Activated naive CD4-positive, alpha-beta T cell treated with anti-CD3 and anti-CD28 coated beads, Interleukin-2, amount 10 ng/mL, durations not matched to agents 7 days and 5 days (primary cell): Measurements from ENCODE around the gene TAF4B.

ENCODE experiments used
- CTCF ChIA-PET: fragments of 350-600 bp; sonication (Branson Sonifier 250); formaldehyde crosslinking; loops from one replicate; lab custom pipeline; 2021; ENCODE audit warnings: antibody characterized with exemption; lab: Charles Lee
- DNase-seq: peaks from one replicate; pipeline ENCODE4 v3.0.0-alpha.2; 2020
- H3K27ac Mint-ChIP-seq: one replicate; pipeline ENCODE4 v1.8.0; 2021; ENCODE audit warnings: mild to moderate bottlenecking, moderate library complexity, mixed read lengths
- H3K27me3 Mint-ChIP-seq: one replicate; pipeline ENCODE4 v1.8.0; 2021; ENCODE audit warnings: mild to moderate bottlenecking, mixed read lengths
- H3K36me3 Mint-ChIP-seq: one replicate; pipeline ENCODE4 v1.8.0; 2021; ENCODE audit warnings: mixed read lengths
- H3K4me1 Mint-ChIP-seq: one replicate; pipeline ENCODE4 v1.8.0; 2021; ENCODE audit warnings: mixed read lengths
- H3K4me3 Mint-ChIP-seq: one replicate; pipeline ENCODE4 v1.8.0; 2021; ENCODE audit warnings: mild to moderate bottlenecking, moderate library complexity, mixed read lengths
- H3K9me3 Mint-ChIP-seq: one replicate; pipeline ENCODE4 v1.8.0; 2021; ENCODE audit warnings: mixed read lengths

TAF4B gene

GRCh38 chr18:26394047-26394654 is 167.9 kb downstream of the TAF4B start:
- Mint-ChIP-seq H3K36me3 (peaks cover 9% of the 10 kb centered on the region), H3K4me1 (no peaks in the 10 kb centered on the region), H3K4me3 (no peak overlapping the region), H3K27ac (no peak overlapping the region), H3K9me3 (no peaks in the 10 kb centered on the region), H3K27me3 (no peaks in the 10 kb centered on the region)
- CTCF ChIA-PET, result no interaction called here
- no peak for DNase-seq

GRCh38 chr18:26397019-26397418 is 170.8 kb downstream of the TAF4B start:
- no peak for DNase-seq
- CTCF ChIA-PET, result no interaction called here
- Mint-ChIP-seq H3K9me3 (no peaks in the 10 kb centered on the region), H3K4me3 (no peak overlapping the region), H3K4me1 (no peaks in the 10 kb centered on the region), H3K36me3 (no peaks in the 10 kb centered on the region), H3K27me3 (no peaks in the 10 kb centered on the region), H3K27ac (no peak overlapping the region)

- CTCF ChIA-PET, result no interaction called here
- Mint-ChIP-seq H3K36me3 (no peaks in the 10 kb centered on the region), H3K4me1 (no peaks in the 10 kb centered on the region), H3K9me3 (no peaks in the 10 kb centered on the region), H3K27me3 (no peaks in the 10 kb centered on the region), H3K27ac (no peak overlapping the region), H3K4me3 (no peak overlapping the region)
- DNase-seq, result no peak
Observed at GRCh38 chr18:26403491-26403890, 177.2 kb downstream of the TAF4B start.

GRCh38 chr18:26405190-26405801 is 179.1 kb downstream of the TAF4B start:
- Mint-ChIP-seq H3K4me3 (no peak overlapping the region), H3K27me3 (no peaks in the 10 kb centered on the region), H3K36me3 (no peaks in the 10 kb centered on the region), H3K9me3 (no peaks in the 10 kb centered on the region), H3K4me1 (no peaks in the 10 kb centered on the region), H3K27ac (no peak overlapping the region)
- no peak for DNase-seq
- CTCF ChIA-PET, result interaction anchor here (1.1 to 1.8 kb wide), 2 partner anchors 21 to 241 kb away, joined by 3 to 5 read pairs; no protein-coding TSS in a partner anchor

- Mint-ChIP-seq H3K36me3 (no peaks in the 10 kb centered on the region), H3K4me1 (no peaks in the 10 kb centered on the region), H3K27ac (no peak overlapping the region), H3K27me3 (no peaks in the 10 kb centered on the region), H3K4me3 (no peak overlapping the region), H3K9me3 (no peaks in the 10 kb centered on the region)
- no peak for DNase-seq
- CTCF ChIA-PET, result interaction anchor here (0.6 kb wide), 1 partner anchor 785 kb away, joined by 3 read pairs; no protein-coding TSS in a partner anchor
Observed at GRCh38 chr18:26406324-26406723, 180.1 kb downstream of the TAF4B start.

GRCh38 chr18:26406854-26407517 is 180.7 kb downstream of the TAF4B start:
- CTCF ChIA-PET, result interaction anchor here (0.6 kb wide), 1 partner anchor 784 kb away, joined by 3 read pairs; no protein-coding TSS in a partner anchor
- no peak overlapping the region for H3K4me3 Mint-ChIP-seq
- H3K27me3 Mint-ChIP-seq, result no peaks in the 10 kb centered on the region
- no peak for DNase-seq
- H3K36me3 Mint-ChIP-seq, result no peaks in the 10 kb centered on the region
- no peaks in the 10 kb centered on the region for H3K4me1 Mint-ChIP-seq
- H3K9me3 Mint-ChIP-seq, result no peaks in the 10 kb centered on the region
- H3K27ac Mint-ChIP-seq, result no peak overlapping the region

GRCh38 chr18:26407736-26408601 is 181.7 kb downstream of the TAF4B start:
- Mint-ChIP-seq H3K4me3 (no peak overlapping the region), H3K4me1 (no peaks in the 10 kb centered on the region), H3K9me3 (no peaks in the 10 kb centered on the region), H3K27ac (no peak overlapping the region), H3K36me3 (no peaks in the 10 kb centered on the region), H3K27me3 (no peaks in the 10 kb centered on the region)
- CTCF ChIA-PET, result no interaction called here
- no peak for DNase-seq

- H3K4me3 Mint-ChIP-seq, result no peak overlapping the region
- no peaks in the 10 kb centered on the region for H3K36me3 Mint-ChIP-seq
- H3K27ac Mint-ChIP-seq, result no peak overlapping the region
- CTCF ChIA-PET, result no interaction called here
- H3K9me3 Mint-ChIP-seq, result no peaks in the 10 kb centered on the region
- H3K27me3 Mint-ChIP-seq, result no peaks in the 10 kb centered on the region
- no peak for DNase-seq
- H3K4me1 Mint-ChIP-seq, result no peaks in the 10 kb centered on the region
Observed at GRCh38 chr18:26409091-26409490, 182.8 kb downstream of the TAF4B start.

- Mint-ChIP-seq H3K4me1 (no peaks in the 10 kb centered on the region), H3K27ac (no peak overlapping the region), H3K27me3 (no peaks in the 10 kb centered on the region), H3K4me3 (no peak overlapping the region), H3K9me3 (no peaks in the 10 kb centered on the region), H3K36me3 (no peaks in the 10 kb centered on the region)
- CTCF ChIA-PET, result no interaction called here
- no peak for DNase-seq
Observed at GRCh38 chr18:26414901-26415440, 188.7 kb downstream of the TAF4B start.

GRCh38 chr18:26415631-26416030 is 189.4 kb downstream of the TAF4B start:
- DNase-seq, result no peak
- H3K4me3 Mint-ChIP-seq, result no peak overlapping the region
- no peaks in the 10 kb centered on the region for H3K9me3 Mint-ChIP-seq
- no peaks in the 10 kb centered on the region for H3K27me3 Mint-ChIP-seq
- H3K27ac Mint-ChIP-seq, result no peak overlapping the region
- H3K36me3 Mint-ChIP-seq, result no peaks in the 10 kb centered on the region
- no peaks in the 10 kb centered on the region for H3K4me1 Mint-ChIP-seq
- CTCF ChIA-PET, result no interaction called here

GRCh38 chr18:26416652-26417150 is 190.5 kb downstream of the TAF4B start:
- Mint-ChIP-seq H3K27ac (no peak overlapping the region), H3K4me1 (no peaks in the 10 kb centered on the region), H3K4me3 (no peak overlapping the region), H3K27me3 (no peaks in the 10 kb centered on the region), H3K9me3 (no peaks in the 10 kb centered on the region), H3K36me3 (no peaks in the 10 kb centered on the region)
- CTCF ChIA-PET, result interaction anchor here (1.3 kb wide), 1 partner anchor 35 kb away, joined by 3 read pairs; no protein-coding TSS in a partner anchor
- DNase-seq, result no peak

- Mint-ChIP-seq H3K27ac (no peak overlapping the region), H3K4me1 (no peaks in the 10 kb centered on the region), H3K36me3 (no peaks in the 10 kb centered on the region), H3K4me3 (no peak overlapping the region), H3K27me3 (no peaks in the 10 kb centered on the region), H3K9me3 (no peaks in the 10 kb centered on the region)
- DNase-seq, result no peak
- CTCF ChIA-PET, result interaction anchor here (1.3 kb wide), 1 partner anchor 35 kb away, joined by 3 read pairs; no protein-coding TSS in a partner anchor
Observed at GRCh38 chr18:26417190-26417589, 190.9 kb downstream of the TAF4B start.

GRCh38 chr18:26418225-26418624 is 192.0 kb downstream of the TAF4B start:
- no peaks in the 10 kb centered on the region for H3K4me1 Mint-ChIP-seq
- H3K36me3 Mint-ChIP-seq, result no peaks in the 10 kb centered on the region
- CTCF ChIA-PET, result no interaction called here
- no peak overlapping the region for H3K4me3 Mint-ChIP-seq
- no peaks in the 10 kb centered on the region for H3K9me3 Mint-ChIP-seq
- H3K27me3 Mint-ChIP-seq, result no peaks in the 10 kb centered on the region
- H3K27ac Mint-ChIP-seq, result no peak overlapping the region
- no peak for DNase-seq

- no peak for DNase-seq
- H3K27me3 Mint-ChIP-seq, result no peaks in the 10 kb centered on the region
- CTCF ChIA-PET, result no interaction called here
- H3K9me3 Mint-ChIP-seq, result no peaks in the 10 kb centered on the region
- no peaks in the 10 kb centered on the region for H3K4me1 Mint-ChIP-seq
- H3K36me3 Mint-ChIP-seq, result no peaks in the 10 kb centered on the region
- H3K4me3 Mint-ChIP-seq, result no peak overlapping the region
- H3K27ac Mint-ChIP-seq, result no peak overlapping the region
Observed at GRCh38 chr18:26419746-26420145, 193.5 kb downstream of the TAF4B start.
